OCI-LY7 (cell line): ENCODE results near the gene DNAJC3. TPM values are rescaled to one million over a fixed set of nuclear protein-coding genes. Genes with fewer than 3 reads are reported as not detected.

ENCODE experiments used
- BruUV-seq: library from RNA; stranded (reverse); fragments of 400-500 nt; replicated peaks from 2 replicates; lab custom pipeline; 2021; lab: Mats Ljungman, UMichigan
- CTCF ChIA-PET: fragments of 300-600 bp; sonication (Branson Sonifier 250); formaldehyde crosslinking; loops from one replicate; lab custom pipeline; 2022; ENCODE audit warnings: antibody characterized with exemption; ENCODE audit not compliant: unreplicated experiment; lab: Charles Lee
- POLR2A ChIA-PET: fragments of 300-600 bp; sonication (Branson Sonifier 250); formaldehyde crosslinking; loops from one replicate; lab custom pipeline; 2022; ENCODE audit warnings: antibody characterized with exemption; lab: Charles Lee
- DNase-seq: peaks from one replicate; pipeline ENCODE4 v3.0.0-alpha.2; 2015; ENCODE audit warnings: low spot score
- H2AFZ ChIP-seq: fragments of 200-600 bp; sonication (generic), shearing (Covaris generic); 2 replicates; pipeline ENCODE4 v1.6.1; 2014; ENCODE audit warnings: mild to moderate bottlenecking, antibody characterized with exemption, low read length, moderate library complexity
- H3K27ac ChIP-seq: fragments of 200-600 bp; sonication (generic); 2 replicates; pipeline ENCODE4 v1.5.1; 2014; ENCODE audit warnings: mixed run types, low read depth, mild to moderate bottlenecking, moderate library complexity, low read length, inconsistent platforms; ENCODE audit not compliant: poor library complexity, severe bottlenecking
- H3K36me3 ChIP-seq: fragments of 200-600 bp; sonication (generic); 2 replicates; pipeline ENCODE4 v1.6.1; 2014; ENCODE audit warnings: mild to moderate bottlenecking, antibody characterized with exemption, low read length, moderate library complexity, mixed read lengths; ENCODE audit not compliant: insufficient read depth
- H3K4me1 ChIP-seq: fragments of 200-600 bp; sonication (generic); 2 replicates; pipeline ENCODE4 v1.5.1; 2014; ENCODE audit warnings: mild to moderate bottlenecking, low read length; ENCODE audit not compliant: insufficient read depth, poor library complexity, severe bottlenecking
- H3K4me2 ChIP-seq: fragments of 200-600 bp; sonication (generic); 2 replicates; pipeline ENCODE4 v1.6.1; 2014; ENCODE audit warnings: mild to moderate bottlenecking, low read length
- H3K4me3 ChIP-seq: fragments of 200-600 bp; sonication (generic); 2 replicates; pipeline ENCODE4 v1.5.1; 2014; ENCODE audit warnings: mild to moderate bottlenecking, low read depth, low read length; ENCODE audit not compliant: poor library complexity, severe bottlenecking
- H3K79me2 ChIP-seq: fragments of 200-600 bp; sonication (generic); 2 replicates; pipeline ENCODE4 v1.6.1; 2016; ENCODE audit warnings: low read depth, mild to moderate bottlenecking, low read length, moderate library complexity, mixed read lengths; ENCODE audit not compliant: insufficient read depth
- H3K9me2 ChIP-seq: fragments of 200-600 bp; sonication (generic); 2 replicates; pipeline ENCODE4 v1.6.1; 2016; ENCODE audit warnings: mild to moderate bottlenecking, low read length, mixed read lengths; ENCODE audit not compliant: insufficient read depth
- H3K9me3 ChIP-seq: fragments of 200-600 bp; sonication (generic); 2 replicates; pipeline ENCODE4 v1.6.1; 2014; ENCODE audit warnings: mild to moderate bottlenecking, mixed run types, low read length, mixed read lengths
- H4K20me1 ChIP-seq: fragments of 200-600 bp; sonication (generic); 2 replicates; pipeline ENCODE4 v1.6.1; 2014; ENCODE audit warnings: mild to moderate bottlenecking, antibody characterized with exemption, low read length, moderate library complexity, mixed read lengths; ENCODE audit not compliant: insufficient read depth
- CTCF ChIP-seq: fragments of 200-600 bp; sonication (generic); conservative IDR thresholded peaks from 2 replicates; pipeline ENCODE4 v1.5.1; 2014; ENCODE audit warnings: mild to moderate bottlenecking, antibody characterized with exemption, low read length, moderate library complexity, mixed read lengths
- EZH2phosphoT487 ChIP-seq: fragments of 200-600 bp; sonication (generic); IDR thresholded peaks from 2 replicates; pipeline ENCODE4 v1.6.1; 2018; ENCODE audit warnings: low read depth, borderline replicate concordance, mild to moderate bottlenecking, mixed run types, antibody characterized with exemption, low read length, moderate library complexity, mixed read lengths
- intact Hi-C: fragments of 100-400 bp; cut with micrococcal nuclease; formaldehyde crosslinking; loops from one replicate; pipeline ENCODE4 v1.10.0; 2022; ENCODE audit not compliant: unreplicated experiment
- total RNA-seq, 2 experiments: library from RNA; depleted of rRNA in 1 of 2; stranded (reverse); fragments of >200 nt in 1 of 2; shearing (Covaris generic) in 1 of 2; gene quantifications; 2 replicates each; pipeline ENCODE4 v1.2.3, GENCODE V29; 2014 to 2022

The DNAJC3 gene
- total RNA-seq, 2 experiments from 2014 or later: 5.4 to 11.1 TPM

GRCh38 chr13:95698047-95698749 is 21.3 kb downstream of the DNAJC3 start:
- no peak overlapping the region for H3K4me2 ChIP-seq
- H3K4me3 ChIP-seq: no peak overlapping the region
- no peaks in the 10 kb centered on the region for H3K9me3 ChIP-seq
- peaks cover 17% of the 10 kb centered on the region; the same call in 1 of the 2 replicates for H3K79me2 ChIP-seq
- DNase-seq: peak; percentile 1
- H3K4me1 ChIP-seq: no peaks in the 10 kb centered on the region
- no peak overlapping the region for H3K27ac ChIP-seq
- CTCF ChIA-PET: no interaction called here
- intact Hi-C loops: no loop called here
- BruUV-seq: no TSS peak
- TF ChIP-seq CTCF: peak; percentile 42
- no peak for TF ChIP-seq EZH2phosphoT487
- no peak overlapping the region for H2AFZ ChIP-seq
- POLR2A ChIA-PET: no interaction called here
- H3K9me2 ChIP-seq: no peaks in the 10 kb centered on the region
- no peaks in the 10 kb centered on the region for H4K20me1 ChIP-seq
- H3K36me3 ChIP-seq: no peaks in the 10 kb centered on the region

GRCh38 chr13:95703576-95703975 is 26.6 kb downstream of the DNAJC3 start:
- no peaks in the 10 kb centered on the region for H4K20me1 ChIP-seq
- TF ChIP-seq EZH2phosphoT487 (no peak), CTCF (no peak)
- no peaks in the 10 kb centered on the region for H3K9me3 ChIP-seq
- no peaks in the 10 kb centered on the region; the same call in 1 of the 2 replicates for H3K36me3 ChIP-seq
- no peaks in the 10 kb centered on the region for H3K4me1 ChIP-seq
- ChIA-PET CTCF (interaction anchor here (0.5 kb wide), 1 partner anchor 47 kb away, joined by 3 read pairs; no protein-coding TSS in a partner anchor), POLR2A (interaction anchor here (0.6 kb wide), 1 partner anchor 103 kb away, joined by 3 read pairs; no protein-coding TSS in a partner anchor)
- H3K9me2 ChIP-seq: no peaks in the 10 kb centered on the region
- H3K27ac ChIP-seq: no peak overlapping the region
- H2AFZ ChIP-seq: no peak overlapping the region
- DNase-seq: no peak
- H3K4me2 ChIP-seq: no peak overlapping the region
- no TSS peak for BruUV-seq
- intact Hi-C loops: no loop called here
- H3K79me2 ChIP-seq: peaks cover 4% of the 10 kb centered on the region; the same call in 1 of the 2 replicates
- H3K4me3 ChIP-seq: no peak overlapping the region

GRCh38 chr13:95704510-95704909 is 27.6 kb downstream of the DNAJC3 start:
- no peaks in the 10 kb centered on the region; the same call in 1 of the 2 replicates for H3K36me3 ChIP-seq
- no TSS peak for BruUV-seq
- H3K27ac ChIP-seq: no peak overlapping the region

More at GRCh38 chr13:95704510-95704909, 27.6 kb downstream of the DNAJC3 start:
- H2AFZ ChIP-seq: no peak overlapping the region
- TF ChIP-seq CTCF (peak; percentile 30; the same call in 1 of the 2 replicates), EZH2phosphoT487 (no peak)
- H3K9me2 ChIP-seq: no peaks in the 10 kb centered on the region
- ChIA-PET POLR2A (interaction anchor here (0.7 kb wide), 1 partner anchor 1009 kb away, joined by 3 read pairs; no protein-coding TSS in a partner anchor), CTCF (no interaction called here)
- intact Hi-C loops: no loop called here
- H3K4me3 ChIP-seq: no peak overlapping the region
- no peaks in the 10 kb centered on the region for H4K20me1 ChIP-seq
- H3K4me2 ChIP-seq: no peak overlapping the region
- H3K4me1 ChIP-seq: no peaks in the 10 kb centered on the region
- H3K9me3 ChIP-seq: no peaks in the 10 kb centered on the region
- DNase-seq: no peak
- H3K79me2 ChIP-seq: no peaks in the 10 kb centered on the region
